ENCODE results near the gene MIS18A.
A peak's percentile ranks its signal among the peaks of the same experiment; 100 is the strongest.
"Not testable (repeated sequence)": the region's sequence is repeated elsewhere in the genome, so short reads cannot be mapped to it uniquely, and the experiment has no call there.

The MIS18A gene, protein sequence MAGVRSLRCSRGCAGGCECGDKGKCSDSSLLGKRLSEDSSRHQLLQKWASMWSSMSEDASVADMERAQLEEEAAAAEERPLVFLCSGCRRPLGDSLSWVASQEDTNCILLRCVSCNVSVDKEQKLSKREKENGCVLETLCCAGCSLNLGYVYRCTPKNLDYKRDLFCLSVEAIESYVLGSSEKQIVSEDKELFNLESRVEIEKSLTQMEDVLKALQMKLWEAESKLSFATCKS

DNA sequence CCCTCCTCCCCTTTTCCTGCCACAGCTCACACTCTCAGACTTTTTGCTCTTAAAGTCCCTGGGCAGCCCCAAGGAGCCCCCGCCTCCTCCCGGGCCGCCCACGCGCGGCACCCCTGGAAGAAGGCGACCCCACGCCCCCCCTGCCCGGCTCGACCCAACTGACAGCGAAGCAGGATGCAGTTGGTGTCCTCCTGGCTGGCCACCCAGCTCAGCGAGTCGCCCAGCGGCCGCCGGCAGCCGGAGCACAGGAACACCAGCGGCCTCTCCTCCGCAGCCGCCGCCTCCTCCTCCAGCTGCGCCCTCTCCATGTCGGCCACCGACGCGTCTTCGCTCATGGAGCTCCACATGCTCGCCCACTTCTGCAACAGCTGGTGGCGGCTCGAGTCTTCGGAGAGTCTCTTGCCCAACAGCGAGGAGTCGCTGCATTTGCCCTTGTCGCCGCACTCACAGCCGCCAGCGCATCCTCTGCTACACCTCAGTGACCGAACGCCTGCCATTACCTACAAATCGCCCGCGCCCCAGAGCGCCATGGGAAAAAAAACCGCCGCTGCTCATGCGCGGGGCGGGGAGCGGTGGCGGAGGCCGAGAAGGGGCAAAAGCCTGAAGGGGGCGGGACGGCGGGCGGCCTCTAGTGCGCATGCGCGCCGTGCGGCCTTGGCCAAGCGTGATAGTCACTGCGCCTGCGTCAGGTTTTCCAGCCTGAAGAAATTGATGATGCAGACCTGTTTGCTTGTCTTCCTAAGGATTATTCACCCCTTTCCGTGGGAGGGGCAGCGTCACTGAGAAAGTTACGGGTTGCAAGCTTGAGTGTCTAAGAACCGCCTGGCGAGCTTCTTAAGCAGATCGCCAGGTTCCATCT is at the start of gene MIS18A:
MIS18A (minus strand) TSS at position 532 of the 859 bp plus-strand sequence; CDS start at position 497, 35 bp downstream.
- peak; percentile 83 for FAIRE-seq

- FAIRE-seq, result no peak
These were observed 49.7 kb upstream of the MIS18A start for GRCh38 chr21:32328595-32328994.

DNA sequence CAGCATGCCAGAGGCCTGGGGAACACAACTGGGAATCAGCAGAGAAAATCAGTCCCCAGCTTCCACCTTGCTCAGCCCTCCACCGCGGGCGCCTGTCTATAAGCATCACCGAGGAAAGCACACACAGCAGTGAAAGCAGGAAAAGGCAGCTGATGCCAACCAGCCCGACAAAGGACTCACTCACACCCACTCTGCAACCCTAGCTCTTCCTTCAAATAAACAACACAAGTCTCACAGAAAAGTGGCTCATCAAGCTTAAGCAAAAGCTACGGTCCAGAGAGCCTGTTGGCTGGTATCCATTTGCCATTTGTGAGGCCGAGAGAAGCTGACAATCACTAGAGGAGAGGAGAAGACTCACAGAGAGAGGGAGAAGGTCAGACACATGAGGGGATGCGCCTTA is 46.9 kb upstream of the MIS18A start:
- no peak for FAIRE-seq

DNA sequence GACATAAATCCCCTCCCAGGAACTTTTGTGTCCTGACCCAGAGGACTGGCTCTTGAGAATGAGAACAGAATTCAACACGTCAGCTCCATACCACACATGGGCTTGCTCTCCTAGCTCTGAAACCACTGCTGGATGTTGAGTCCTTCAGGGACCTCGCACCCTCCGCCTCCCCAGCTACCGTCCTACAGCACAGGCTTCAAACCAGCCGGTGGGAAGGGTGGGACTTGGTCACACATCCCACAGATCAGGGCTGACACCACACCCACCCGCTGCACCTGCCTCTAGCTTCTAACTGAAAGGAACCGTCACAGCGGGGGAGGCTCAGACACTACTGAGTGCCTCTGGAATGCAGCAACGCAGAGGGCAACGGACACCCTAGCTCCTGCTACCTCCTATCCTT is 43.8 kb upstream of the MIS18A start:
- no peak for FAIRE-seq

- no peak for FAIRE-seq
These were observed 43.3 kb upstream of the MIS18A start for GRCh38 chr21:32322103-32322502.

DNA sequence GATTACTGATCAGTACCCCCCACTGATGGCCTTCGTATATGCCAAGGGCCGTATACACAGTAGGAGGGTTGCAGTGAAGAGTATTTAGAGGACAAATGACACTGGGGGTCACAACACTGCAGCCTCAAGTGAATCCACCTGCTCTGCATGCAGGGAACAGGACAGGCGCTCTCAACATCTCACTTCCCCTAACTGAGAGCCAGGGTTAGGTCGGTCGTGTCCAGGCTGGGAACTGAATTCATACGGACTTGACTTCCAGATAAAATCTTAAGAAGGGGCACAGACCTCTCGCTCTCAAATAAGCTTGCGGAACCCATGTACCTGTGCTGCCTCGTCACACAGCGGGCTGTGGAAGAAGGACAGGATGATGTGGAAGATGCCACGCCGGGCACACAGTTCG is 42.6 kb upstream of the MIS18A start:
- no peak for FAIRE-seq

GRCh38 chr21:32320726-32321125 is 41.9 kb upstream of the MIS18A start:
- FAIRE-seq, result no peak

- FAIRE-seq, result no peak
These were observed 41.2 kb upstream of the MIS18A start for GRCh38 chr21:32320059-32320458.

DNA sequence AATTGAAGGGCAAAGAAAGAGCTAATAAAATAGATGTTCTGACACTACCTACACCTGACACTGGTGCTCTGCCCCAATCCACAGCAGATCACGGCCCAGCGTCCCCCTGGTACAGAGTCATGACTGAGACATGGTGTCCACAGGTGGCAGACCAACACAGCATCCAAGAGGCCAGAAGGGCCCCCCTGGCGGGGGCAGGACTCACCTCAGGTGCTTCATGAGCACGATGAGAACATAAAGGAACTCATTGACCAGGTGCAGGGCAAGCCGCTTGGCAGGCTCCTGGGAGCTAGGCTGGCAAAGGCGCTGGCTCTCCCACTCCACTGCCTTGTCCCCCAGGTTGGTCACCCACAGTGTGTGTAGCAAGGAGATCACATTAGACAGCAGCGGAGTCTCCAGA is 40.2 kb upstream of the MIS18A start:
- FAIRE-seq, result no peak

DNA sequence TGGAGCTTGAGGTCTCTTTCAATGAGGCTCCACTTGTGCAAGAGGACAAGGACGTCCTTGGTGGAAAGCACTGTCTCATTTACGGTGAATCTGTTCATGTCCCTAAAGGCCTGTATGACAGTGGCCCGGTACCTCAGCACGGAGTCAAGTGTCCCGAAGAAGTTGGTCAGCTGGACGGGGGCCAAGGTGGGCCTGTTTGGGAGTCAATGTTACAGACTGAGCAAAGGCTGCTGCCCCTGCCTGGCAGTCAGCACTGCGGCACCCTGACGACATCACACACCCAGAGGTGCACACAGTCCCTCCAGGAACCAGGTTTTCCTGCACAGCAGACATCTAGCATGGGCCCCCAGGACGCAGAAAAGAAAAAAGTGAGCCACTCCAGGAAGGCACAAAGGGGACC is 38.9 kb upstream of the MIS18A start:
- FAIRE-seq, result no peak

GRCh38 chr21:32316361-32317215 is 37.7 kb upstream of the MIS18A start:
- FAIRE-seq, result no peak

- FAIRE-seq, result no peak
These were observed 36.8 kb upstream of the MIS18A start for GRCh38 chr21:32315511-32316281.

- FAIRE-seq, result no peak
These were observed 36.0 kb upstream of the MIS18A start for GRCh38 chr21:32314806-32315205.

GRCh38 chr21:32312976-32313375 is 34.1 kb upstream of the MIS18A start:
- no peak for FAIRE-seq

GRCh38 chr21:32312326-32312725 is 33.5 kb upstream of the MIS18A start:
- no peak for FAIRE-seq

- no peak for FAIRE-seq
These were observed 32.8 kb upstream of the MIS18A start for GRCh38 chr21:32311621-32312020.

DNA sequence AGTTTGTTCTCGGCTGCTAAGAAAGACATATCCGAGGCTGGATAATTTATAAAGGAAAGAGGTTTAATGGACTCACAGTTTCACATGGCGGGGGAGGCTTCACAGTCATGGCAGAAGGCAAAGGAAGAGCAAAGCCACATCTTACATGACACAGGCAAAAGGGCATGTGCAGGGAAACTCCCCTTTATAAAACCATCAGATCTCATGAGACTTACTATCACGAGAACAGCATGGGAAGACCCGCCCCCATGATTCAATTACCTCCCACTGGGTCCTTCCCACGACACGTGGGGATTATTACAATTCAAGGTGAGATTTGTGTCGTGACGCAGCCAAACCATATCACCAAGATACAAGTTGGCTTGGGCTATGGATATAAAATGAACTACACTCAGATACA is 32.1 kb upstream of the MIS18A start:
- not testable (repeated sequence) for FAIRE-seq

- FAIRE-seq, result no peak
These were observed 31.1 kb upstream of the MIS18A start for GRCh38 chr21:32309906-32310460.

GRCh38 chr21:32308696-32309095 is 29.8 kb upstream of the MIS18A start:
- FAIRE-seq, result no peak

DNA sequence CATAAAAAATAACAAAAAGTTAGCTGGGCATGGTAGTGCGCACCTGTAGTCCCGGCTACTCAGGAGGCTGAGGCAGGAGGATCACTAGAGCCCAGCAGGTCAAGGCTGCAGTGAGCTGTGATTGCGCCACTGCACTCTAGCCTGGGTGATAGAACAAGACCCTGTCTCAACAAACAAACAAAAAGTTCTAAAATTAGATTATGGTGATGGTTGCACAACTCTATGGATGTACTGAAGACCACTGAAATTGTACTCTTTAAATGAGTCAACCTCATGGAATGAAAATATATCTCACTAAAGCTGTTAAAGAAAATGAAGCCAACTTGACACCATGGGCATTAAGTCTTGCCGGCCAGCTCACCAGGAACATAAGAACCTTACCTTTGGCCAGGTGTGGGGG is 28.9 kb upstream of the MIS18A start:
- FAIRE-seq, result no peak

GRCh38 chr21:32306021-32306780 is 27.4 kb upstream of the MIS18A start:
- FAIRE-seq, result no peak

DNA sequence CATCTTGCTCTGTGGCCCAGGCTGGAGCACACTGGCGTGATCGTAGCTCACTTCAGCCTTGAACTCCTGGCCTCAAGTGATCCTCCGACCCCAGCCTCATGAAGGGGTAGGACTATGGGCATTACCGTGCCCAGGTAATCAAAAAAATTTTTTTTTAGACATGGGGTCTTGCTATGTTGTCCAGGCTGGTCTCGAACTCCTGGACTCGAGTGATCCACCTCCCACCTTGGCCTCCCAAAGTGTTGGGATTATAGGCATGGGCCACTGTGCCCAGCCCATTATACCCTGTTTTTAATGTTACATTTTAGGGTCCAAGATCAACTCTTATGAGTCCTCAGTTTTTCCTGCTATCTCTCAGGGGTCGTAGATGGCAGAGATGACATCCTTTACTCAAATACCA is 26.1 kb upstream of the MIS18A start:
- no peak for FAIRE-seq

Measured in G401.6 (cell line).